HG02763 (cell line): ENCODE data around the gene VHLL.
A peak's percentile ranks its signal among the peaks of the same experiment; 100 is the strongest.
"Not testable (repeated sequence)": the region's sequence is repeated elsewhere in the genome, so short reads cannot be mapped to it uniquely, and the experiment has no call there.

Experiments used
- ATAC-seq: cut with Tn5 transposase; IDR thresholded peaks from one replicate; pipeline ENCODE4 v1.9.1; 2021; ENCODE audit warnings: mild to moderate bottlenecking, moderate library complexity; ENCODE audit not compliant: unreplicated experiment

The VHLL gene

GRCh38 chr1:156298852-156299357, at the start of gene VHLL:
TSS of gene VHLL (minus strand) at chr1:156299307. CDS start at chr1:156299189, 118 bp downstream.
- no peak for ATAC-seq

GRCh38 chr1:156347331-156347730, 48.2 kb upstream of the VHLL start:
- ATAC-seq: no peak

GRCh38 chr1:156346636-156347035, 47.5 kb upstream of the VHLL start:
- ATAC-seq: no peak

GRCh38 chr1:156346035-156346434, 46.9 kb upstream of the VHLL start:
- ATAC-seq: not testable (repeated sequence)

GRCh38 chr1:156344409-156344808, 45.3 kb upstream of the VHLL start:
- no peak for ATAC-seq

- ATAC-seq: no peak
These were observed 43.3 kb upstream of the VHLL start for GRCh38 chr1:156342166-156342955.

GRCh38 chr1:156338180-156338976, 39.3 kb upstream of the VHLL start, which contains the start of the genes CCT3 and TSACC:
TSS of gene CCT3 (minus strand) at chr1:156338292. CDS start at chr1:156338184, 108 bp downstream.
TSS of gene TSACC (plus strand) at chr1:156338526. CDS start at chr1:156339758, 1,232 bp downstream.
- peak; percentile 92 for ATAC-seq

- no peak for ATAC-seq
These were observed 38.7 kb upstream of the VHLL start for GRCh38 chr1:156337888-156338179.

- ATAC-seq: no peak
These were observed 38.2 kb upstream of the VHLL start for GRCh38 chr1:156337052-156337887.

GRCh38 chr1:156336242-156336641, 37.1 kb upstream of the VHLL start:
- ATAC-seq: no peak

- not testable (repeated sequence) for ATAC-seq
These were observed 24.1 kb upstream of the VHLL start for GRCh38 chr1:156323179-156323578.

GRCh38 chr1:156320560-156320959, 21.5 kb upstream of the VHLL start:
- ATAC-seq: no peak

- ATAC-seq: no peak
These were observed 20.6 kb upstream of the VHLL start for GRCh38 chr1:156319664-156320063.

- ATAC-seq: no peak
These were observed 17.8 kb upstream of the VHLL start for GRCh38 chr1:156316909-156317308.

- no peak for ATAC-seq
These were observed 11.9 kb upstream of the VHLL start for GRCh38 chr1:156310962-156311361.

GRCh38 chr1:156308078-156308477, 9.0 kb upstream of the VHLL start:
- ATAC-seq: no peak

- ATAC-seq: no peak
These were observed 6.1 kb upstream of the VHLL start for GRCh38 chr1:156305215-156305614.

GRCh38 chr1:156303241-156303640, 4.1 kb upstream of the VHLL start:
- no peak for ATAC-seq

GRCh38 chr1:156295391-156295947, 3.6 kb downstream of the VHLL start, which contains the start of gene GLMP:
TSS of gene GLMP (minus strand) at chr1:156295679. CDS start at chr1:156295645, 34 bp downstream.
- no peak for ATAC-seq

GRCh38 chr1:156293895-156294294, 5.2 kb downstream of the VHLL start:
- no peak for ATAC-seq

GRCh38 chr1:156293098-156293434, 6.0 kb downstream of the VHLL start:
- no peak for ATAC-seq
